GM13977 (cell line): ENCODE data around the gene CDH26.

Experiments used
- DNase-seq: peaks from one replicate; pipeline ENCODE4 v3.0.0; 2012; ENCODE audit warnings: low spot score
- in situ Hi-C: fragments of 300-500 bp; cut with MboI; formaldehyde crosslinking; loops from one replicate; pipeline ENCODE4 v1.12.0; 2022; ENCODE audit warnings: low sequenced_read_pairs, low pct_unique_long_range_greater_than_20kb, mixed read lengths, inconsistent platforms; ENCODE audit not compliant: unreplicated experiment
- TF ChIP-seq, protein P1 (sequence below): IDR thresholded peaks from 2 replicates; pipeline ENCODE4 v1.5.1; 2012; ENCODE audit warnings: mild to moderate bottlenecking, control low read depth; ENCODE audit not compliant: insufficient read depth; ENCODE audit errors: extremely low read depth, missing control alignments

CDH26 gene

DNA sequence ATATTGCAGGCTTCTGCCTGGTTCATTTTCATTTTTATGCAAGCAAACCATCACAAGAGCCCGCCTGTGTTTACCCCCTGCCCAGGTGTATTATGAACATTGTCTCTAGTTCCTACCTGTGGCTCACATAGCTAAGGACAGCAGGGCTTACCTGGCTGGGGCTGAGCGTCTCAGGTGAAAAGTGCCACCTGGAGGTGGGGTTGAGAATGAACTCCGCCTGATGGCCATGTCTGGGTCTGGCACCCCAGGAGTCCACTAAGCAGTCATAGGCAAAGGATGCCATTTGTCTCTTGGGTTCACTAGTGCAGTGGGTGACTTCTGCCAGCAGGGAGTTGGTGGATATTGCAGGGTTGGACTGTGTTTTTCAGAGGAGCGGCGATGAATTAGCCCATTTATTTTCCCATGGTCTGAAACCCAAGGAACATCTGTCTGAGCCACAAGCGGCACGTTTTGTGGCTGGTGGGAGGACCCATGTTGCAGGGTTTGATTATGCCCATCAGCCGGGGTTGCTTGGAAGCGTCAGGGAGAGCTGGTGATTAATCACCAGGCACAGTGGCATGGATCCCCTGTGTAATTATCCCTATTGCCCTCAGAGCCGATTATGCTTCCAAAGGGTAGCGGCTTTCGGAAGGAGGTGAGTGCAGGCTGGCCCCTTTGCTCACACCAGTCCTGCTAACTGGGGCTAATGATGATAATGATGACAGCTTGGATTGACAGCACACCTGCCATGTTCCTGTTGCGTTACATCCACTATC, 92.1 kb downstream of the CDH26 start:
- TF ChIP-seq, protein P1, sequence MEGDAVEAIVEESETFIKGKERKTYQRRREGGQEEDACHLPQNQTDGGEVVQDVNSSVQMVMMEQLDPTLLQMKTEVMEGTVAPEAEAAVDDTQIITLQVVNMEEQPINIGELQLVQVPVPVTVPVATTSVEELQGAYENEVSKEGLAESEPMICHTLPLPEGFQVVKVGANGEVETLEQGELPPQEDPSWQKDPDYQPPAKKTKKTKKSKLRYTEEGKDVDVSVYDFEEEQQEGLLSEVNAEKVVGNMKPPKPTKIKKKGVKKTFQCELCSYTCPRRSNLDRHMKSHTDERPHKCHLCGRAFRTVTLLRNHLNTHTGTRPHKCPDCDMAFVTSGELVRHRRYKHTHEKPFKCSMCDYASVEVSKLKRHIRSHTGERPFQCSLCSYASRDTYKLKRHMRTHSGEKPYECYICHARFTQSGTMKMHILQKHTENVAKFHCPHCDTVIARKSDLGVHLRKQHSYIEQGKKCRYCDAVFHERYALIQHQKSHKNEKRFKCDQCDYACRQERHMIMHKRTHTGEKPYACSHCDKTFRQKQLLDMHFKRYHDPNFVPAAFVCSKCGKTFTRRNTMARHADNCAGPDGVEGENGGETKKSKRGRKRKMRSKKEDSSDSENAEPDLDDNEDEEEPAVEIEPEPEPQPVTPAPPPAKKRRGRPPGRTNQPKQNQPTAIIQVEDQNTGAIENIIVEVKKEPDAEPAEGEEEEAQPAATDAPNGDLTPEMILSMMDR: no peak
- in situ Hi-C loops: no loop called here
- no peak for DNase-seq

GRCh38 chr20:60051911-60052310, 93.7 kb downstream of the CDH26 start:
- in situ Hi-C loops: no loop called here
- no peak for DNase-seq
- TF ChIP-seq, protein P1: no peak

- TF ChIP-seq, protein P1: no peak
- DNase-seq: no peak
- in situ Hi-C loops: no loop called here
These were observed 94.1 kb downstream of the CDH26 start for GRCh38 chr20:60052322-60052721.

- in situ Hi-C loops: no loop called here
These were observed 95.0 kb downstream of the CDH26 start for GRCh38 chr20:60053125-60053817.

GRCh38 chr20:60053818-60054190, 95.6 kb downstream of the CDH26 start:
- TF ChIP-seq, protein P1: no peak
- DNase-seq: no peak
- in situ Hi-C loops: no loop called here

More at GRCh38 chr20:60053125-60053817, 95.0 kb downstream of the CDH26 start:
- TF ChIP-seq, protein P1: no peak
- DNase-seq: no peak

- TF ChIP-seq, protein P1: no peak
- no peak for DNase-seq
- in situ Hi-C loops: no loop called here
These were observed 96.8 kb downstream of the CDH26 start for GRCh38 chr20:60054716-60055634.
